ENCODE data around the gene NT5DC2.

GRCh38 chr3:52561028-52561747 is 27.5 kb upstream of the NT5DC2 start:
- no peak for TF ChIP-seq POLR2AphosphoS5 (IDR thresholded peaks at IDR 0.05; ENCODE audit: borderline replicate concordance, low read depth, low read length)
- no peak for TF ChIP-seq EZH2 (IDR thresholded peaks at IDR 0.05)
- no peak for TF ChIP-seq FOXP2 (optimal IDR thresholded peaks at IDR 0.05; ENCODE audit: control extremely low read depth, extremely low read length, insufficient read depth)

All from SK-N-MC (cell line).